Coronary artery (tissue), 2 donors: Measurements from ENCODE around the gene INSR.
"Not testable (repeated sequence)": the region's sequence is repeated elsewhere in the genome, so short reads cannot be mapped to it uniquely, and the experiment has no call there.

Experiments used
- DNase-seq: peaks from one replicate; pipeline ENCODE4 v3.0.0-alpha.2; 2017; ENCODE audit warnings: low spot score
- H3K27ac ChIP-seq, 2 donors: fragments of 200-600 bp; sonication (generic); one replicate each; pipeline ENCODE4 v1.5.1; 2016 to 2019
- H3K4me3 ChIP-seq: fragments of 200-600 bp; sonication (generic); 2 replicates; pipeline ENCODE4 v1.5.1; 2016; ENCODE audit warnings: mild to moderate bottlenecking, moderate library complexity
- CTCF ChIP-seq: fragments of 200-600 bp; sonication (generic); IDR thresholded peaks from one replicate; pipeline ENCODE4 v1.5.1; 2019; ENCODE audit warnings: antibody characterized with exemption

The INSR gene

GRCh38 chr19:7161292-7161691, 132.9 kb downstream of the INSR start:
- no peak for DNase-seq
- TF ChIP-seq CTCF, result no peak
- no peak overlapping the region for H3K4me3 ChIP-seq
- no peak overlapping the region for H3K27ac ChIP-seq

DNA sequence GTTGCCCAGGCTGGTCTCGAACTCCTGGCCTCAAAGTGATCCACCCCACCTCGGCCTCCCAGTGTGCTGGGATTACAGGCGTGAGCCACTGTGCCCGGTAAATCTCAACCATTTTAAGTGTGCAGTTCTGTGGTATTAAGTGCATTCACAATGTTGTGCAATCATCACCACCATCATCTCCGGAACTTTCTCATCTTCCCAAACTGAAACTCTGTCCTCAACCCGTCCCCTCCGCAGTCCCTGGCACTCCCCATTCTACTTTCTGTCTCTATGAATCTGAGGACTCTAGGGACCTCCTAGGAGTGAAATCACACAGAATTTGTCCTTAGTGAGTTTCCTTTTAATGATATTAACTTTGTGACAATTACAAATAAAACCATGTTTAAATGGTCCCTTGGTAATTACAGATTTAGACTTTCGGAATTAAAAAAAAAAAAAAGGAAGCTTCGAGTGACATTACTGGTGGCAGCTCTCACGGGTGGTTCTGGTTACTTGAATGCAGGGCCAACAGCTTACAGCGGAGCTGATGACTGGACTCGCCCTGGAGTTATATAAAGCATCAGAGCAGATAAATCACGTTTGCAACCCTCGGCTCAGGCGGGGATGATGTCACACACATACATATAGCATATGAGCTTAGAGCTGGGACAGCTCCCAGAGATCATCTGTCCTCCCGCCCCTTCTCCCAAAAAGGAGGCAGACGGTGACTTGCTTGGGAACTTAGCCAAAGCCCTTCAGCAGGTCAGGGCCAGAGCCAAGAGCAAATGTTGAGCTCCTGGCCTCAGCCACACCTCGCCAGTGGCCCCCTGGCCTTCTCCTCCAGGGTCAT, 134.9 kb downstream of the INSR start:
- Histone ChIP-seq H3K4me3 (peak overlapping the region; percentile 44), H3K27ac (peak overlapping the region; percentile 72 to 89)
- DNase-seq, result peak; percentile 86
- no peak for TF ChIP-seq CTCF

- no peak overlapping the region for H3K27ac ChIP-seq
- no peak overlapping the region for H3K4me3 ChIP-seq
- no peak for DNase-seq
- no peak for TF ChIP-seq CTCF
These were observed 141.2 kb downstream of the INSR start for GRCh38 chr19:7153022-7153421.

DNA sequence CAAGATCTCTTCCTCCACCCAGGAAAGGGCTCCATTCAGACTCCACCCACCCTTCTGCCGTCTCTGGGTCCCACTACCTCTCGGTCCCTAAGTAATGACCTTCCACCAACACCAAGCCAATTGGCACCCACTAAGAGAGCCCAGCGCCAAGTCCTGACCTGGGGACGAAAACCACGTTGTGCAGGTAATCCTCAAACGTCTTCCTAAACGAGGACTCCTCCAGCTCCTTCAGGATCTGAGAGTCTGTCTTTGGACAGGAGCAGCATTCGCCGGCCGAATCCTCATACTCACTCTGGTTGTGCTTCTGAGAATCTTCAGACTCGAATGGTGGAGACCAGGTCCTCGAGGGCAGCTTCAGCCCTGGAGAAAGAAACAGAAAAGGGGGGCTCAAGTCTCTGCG, 141.6 kb downstream of the INSR start:
- no peak for DNase-seq
- no peak for TF ChIP-seq CTCF

GRCh38 chr19:7149956-7150705, 144.1 kb downstream of the INSR start:
- Histone ChIP-seq H3K27ac (no peak overlapping the region), H3K4me3 (no peak overlapping the region)
- DNase-seq, result no peak
- no peak for TF ChIP-seq CTCF

More for the DNA sequence above, 141.6 kb downstream of the INSR start:
- no peak overlapping the region for H3K4me3 ChIP-seq
- no peak overlapping the region for H3K27ac ChIP-seq

- not testable (repeated sequence) for DNase-seq, H3K4me3 ChIP-seq, H3K27ac ChIP-seq
These were observed 147.0 kb downstream of the INSR start for GRCh38 chr19:7147119-7147675.

DNA sequence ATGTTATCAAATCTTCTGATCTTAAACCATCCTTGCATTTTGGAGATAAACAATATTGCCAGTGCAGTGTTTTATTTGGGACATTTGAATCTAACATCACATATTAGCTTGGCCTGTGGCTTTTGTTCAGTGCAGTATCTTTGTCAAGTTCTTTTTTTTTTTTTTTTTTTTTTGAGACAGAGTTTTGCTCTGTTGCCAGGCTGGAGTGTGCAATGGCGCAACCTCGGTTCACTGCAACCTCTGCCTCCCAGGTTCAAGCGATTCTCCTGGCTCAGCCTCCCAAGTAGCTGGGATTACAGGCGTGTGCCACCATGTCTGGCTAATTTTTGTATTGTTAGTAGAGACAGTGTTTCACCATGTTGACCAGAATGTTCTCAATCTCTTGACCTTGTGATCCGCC, 148.1 kb downstream of the INSR start:
- not testable (repeated sequence) for H3K4me3 ChIP-seq, DNase-seq, H3K27ac ChIP-seq

- Histone ChIP-seq H3K4me3 (no peak overlapping the region), H3K27ac (no peak overlapping the region)
- no peak for TF ChIP-seq CTCF
- DNase-seq, result no peak
These were observed 148.7 kb downstream of the INSR start for GRCh38 chr19:7145494-7145893.
